ENCODE results near the gene TEAD1.

Gene TEAD1

DNA sequence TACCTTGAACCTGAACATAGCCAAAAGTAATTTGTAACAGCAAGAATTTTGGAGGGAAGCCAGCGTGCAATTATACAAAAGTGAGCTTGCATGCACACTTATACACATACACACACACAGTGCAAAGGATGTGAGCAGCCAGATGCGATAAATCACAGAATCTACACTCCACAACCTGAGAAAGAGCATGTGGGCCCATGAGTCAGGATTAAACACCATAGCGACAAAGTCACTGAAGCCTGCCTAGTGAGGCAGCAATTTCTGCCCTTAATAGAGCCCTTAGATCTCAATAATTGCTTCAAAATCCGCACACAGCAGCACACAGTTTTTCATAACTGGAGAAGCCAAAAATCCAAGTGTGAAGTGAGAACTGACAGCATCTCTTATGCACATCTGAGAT is 42.6 kb upstream of the TEAD1 start:
- TF ChIP-seq, protein P1, sequence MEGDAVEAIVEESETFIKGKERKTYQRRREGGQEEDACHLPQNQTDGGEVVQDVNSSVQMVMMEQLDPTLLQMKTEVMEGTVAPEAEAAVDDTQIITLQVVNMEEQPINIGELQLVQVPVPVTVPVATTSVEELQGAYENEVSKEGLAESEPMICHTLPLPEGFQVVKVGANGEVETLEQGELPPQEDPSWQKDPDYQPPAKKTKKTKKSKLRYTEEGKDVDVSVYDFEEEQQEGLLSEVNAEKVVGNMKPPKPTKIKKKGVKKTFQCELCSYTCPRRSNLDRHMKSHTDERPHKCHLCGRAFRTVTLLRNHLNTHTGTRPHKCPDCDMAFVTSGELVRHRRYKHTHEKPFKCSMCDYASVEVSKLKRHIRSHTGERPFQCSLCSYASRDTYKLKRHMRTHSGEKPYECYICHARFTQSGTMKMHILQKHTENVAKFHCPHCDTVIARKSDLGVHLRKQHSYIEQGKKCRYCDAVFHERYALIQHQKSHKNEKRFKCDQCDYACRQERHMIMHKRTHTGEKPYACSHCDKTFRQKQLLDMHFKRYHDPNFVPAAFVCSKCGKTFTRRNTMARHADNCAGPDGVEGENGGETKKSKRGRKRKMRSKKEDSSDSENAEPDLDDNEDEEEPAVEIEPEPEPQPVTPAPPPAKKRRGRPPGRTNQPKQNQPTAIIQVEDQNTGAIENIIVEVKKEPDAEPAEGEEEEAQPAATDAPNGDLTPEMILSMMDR (IDR thresholded peaks at IDR 0.05; ENCODE audit: low read depth, low read length), result no peak
- no peak overlapping the region for H3K4me3 ChIP-seq (ENCODE audit: low read depth, low read length)
- DNase-seq (ENCODE audit: low read depth, low spot score), result no peak
- in situ Hi-C loops (cut with HindIII; ENCODE audit: low sequenced_read_pairs), result no loop called here

DNA sequence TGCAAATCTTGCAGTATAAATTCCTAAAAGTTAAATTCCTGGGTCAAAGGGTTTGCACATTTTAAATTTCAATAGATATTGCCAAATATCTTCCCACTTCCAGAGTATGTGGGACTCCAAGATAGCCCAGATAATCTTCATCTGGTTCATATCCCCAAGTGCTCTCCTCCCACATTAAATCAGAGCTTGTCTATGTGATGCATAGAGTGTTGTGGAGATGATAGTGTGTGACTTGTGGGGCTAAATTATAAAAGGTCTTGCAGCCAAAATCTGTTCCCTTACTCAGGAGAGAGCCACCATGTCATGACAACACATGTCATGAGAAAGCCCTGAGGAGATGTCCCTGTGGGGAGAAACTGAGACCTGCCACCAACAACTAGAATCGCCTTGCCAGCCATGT is 39.9 kb upstream of the TEAD1 start:
- TF ChIP-seq, protein P1 (IDR thresholded peaks at IDR 0.05; ENCODE audit: low read depth, low read length), result no peak
- no peak for DNase-seq (ENCODE audit: low read depth, low spot score)
- in situ Hi-C loops (cut with HindIII; ENCODE audit: low sequenced_read_pairs), result no loop called here
- no peak overlapping the region for H3K4me3 ChIP-seq (ENCODE audit: low read depth, low read length)

DNA sequence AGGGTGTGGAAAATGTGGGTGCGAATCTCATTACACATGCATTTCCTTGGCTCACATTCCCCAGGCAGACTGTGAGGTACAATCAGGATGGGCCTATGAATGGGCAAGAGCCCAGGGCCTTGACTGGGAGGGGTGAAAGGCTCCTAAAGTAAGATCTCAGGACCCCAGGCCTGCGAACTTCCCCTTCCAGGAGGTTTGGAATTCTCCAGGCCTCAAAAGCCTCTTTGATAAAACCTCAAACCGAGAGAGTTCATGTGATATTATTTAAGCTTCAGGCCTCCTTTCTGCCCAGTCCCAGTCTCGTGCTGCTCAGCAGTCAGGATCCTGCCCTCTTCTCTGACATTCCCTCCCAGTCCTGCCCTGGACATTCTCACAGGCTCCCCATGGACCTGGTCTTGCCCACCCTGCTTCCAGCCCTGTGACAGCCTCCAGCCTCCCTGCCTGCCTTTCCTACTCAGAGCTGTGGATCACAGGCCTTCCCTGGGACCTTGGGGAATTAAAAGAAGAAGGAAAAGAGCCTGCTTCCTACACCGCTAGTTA is 37.3 kb upstream of the TEAD1 start:
- TF ChIP-seq, protein P1 (IDR thresholded peaks at IDR 0.05; ENCODE audit: low read depth, low read length), result no peak
- in situ Hi-C loops (cut with HindIII; ENCODE audit: low sequenced_read_pairs), result no loop called here
- H3K4me3 ChIP-seq (ENCODE audit: low read depth, low read length), result no peak overlapping the region
- DNase-seq (ENCODE audit: low read depth, low spot score), result no peak

DNA sequence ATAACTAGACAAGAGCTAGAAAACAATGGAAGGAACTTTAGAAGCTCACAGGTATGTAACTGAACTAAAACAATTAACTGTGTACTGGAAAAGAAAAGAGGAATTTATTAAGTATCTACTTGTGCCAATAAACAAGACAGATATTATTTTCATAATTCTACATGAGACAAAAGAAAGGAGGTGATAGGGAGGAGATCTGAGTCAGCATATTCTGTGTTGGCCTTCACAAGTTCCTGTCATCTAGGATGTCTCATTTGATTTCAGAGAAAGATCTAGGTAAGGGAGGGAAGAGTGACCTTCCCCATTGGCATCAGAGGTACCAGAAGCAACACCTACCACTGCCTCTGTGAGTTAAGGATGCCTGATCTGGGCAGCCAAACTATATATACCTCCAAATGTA is 34.8 kb upstream of the TEAD1 start:
- no peak for DNase-seq (ENCODE audit: low read depth, low spot score)
- in situ Hi-C loops (cut with HindIII; ENCODE audit: low sequenced_read_pairs), result no loop called here
- no peak overlapping the region for H3K4me3 ChIP-seq (ENCODE audit: low read depth, low read length)
- TF ChIP-seq, protein P1 (IDR thresholded peaks at IDR 0.05; ENCODE audit: low read depth, low read length), result no peak

DNA sequence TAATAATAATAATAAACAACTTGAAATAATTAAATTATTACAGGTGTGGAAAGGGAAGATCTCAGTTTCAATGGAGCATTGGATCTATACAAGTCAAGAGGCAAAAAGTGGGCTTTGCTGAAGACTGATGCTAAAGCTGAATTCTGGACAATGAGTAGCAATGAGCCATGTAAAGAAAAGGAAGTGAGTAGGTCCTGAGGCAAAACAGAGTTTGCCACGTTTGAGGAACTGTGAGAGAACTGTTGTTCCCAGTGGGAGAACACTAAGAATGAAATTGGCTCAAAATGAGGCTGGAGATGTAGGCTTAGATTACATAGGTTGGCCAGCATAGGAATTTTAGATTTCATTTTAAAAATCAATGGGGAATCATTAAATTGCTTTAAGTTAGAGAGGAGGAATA is 33.9 kb upstream of the TEAD1 start:
- TF ChIP-seq, protein P1 (IDR thresholded peaks at IDR 0.05; ENCODE audit: low read depth, low read length), result no peak
- DNase-seq (ENCODE audit: low read depth, low spot score), result no peak
- H3K4me3 ChIP-seq (ENCODE audit: low read depth, low read length), result no peak overlapping the region
- in situ Hi-C loops (cut with HindIII; ENCODE audit: low sequenced_read_pairs), result no loop called here

DNA sequence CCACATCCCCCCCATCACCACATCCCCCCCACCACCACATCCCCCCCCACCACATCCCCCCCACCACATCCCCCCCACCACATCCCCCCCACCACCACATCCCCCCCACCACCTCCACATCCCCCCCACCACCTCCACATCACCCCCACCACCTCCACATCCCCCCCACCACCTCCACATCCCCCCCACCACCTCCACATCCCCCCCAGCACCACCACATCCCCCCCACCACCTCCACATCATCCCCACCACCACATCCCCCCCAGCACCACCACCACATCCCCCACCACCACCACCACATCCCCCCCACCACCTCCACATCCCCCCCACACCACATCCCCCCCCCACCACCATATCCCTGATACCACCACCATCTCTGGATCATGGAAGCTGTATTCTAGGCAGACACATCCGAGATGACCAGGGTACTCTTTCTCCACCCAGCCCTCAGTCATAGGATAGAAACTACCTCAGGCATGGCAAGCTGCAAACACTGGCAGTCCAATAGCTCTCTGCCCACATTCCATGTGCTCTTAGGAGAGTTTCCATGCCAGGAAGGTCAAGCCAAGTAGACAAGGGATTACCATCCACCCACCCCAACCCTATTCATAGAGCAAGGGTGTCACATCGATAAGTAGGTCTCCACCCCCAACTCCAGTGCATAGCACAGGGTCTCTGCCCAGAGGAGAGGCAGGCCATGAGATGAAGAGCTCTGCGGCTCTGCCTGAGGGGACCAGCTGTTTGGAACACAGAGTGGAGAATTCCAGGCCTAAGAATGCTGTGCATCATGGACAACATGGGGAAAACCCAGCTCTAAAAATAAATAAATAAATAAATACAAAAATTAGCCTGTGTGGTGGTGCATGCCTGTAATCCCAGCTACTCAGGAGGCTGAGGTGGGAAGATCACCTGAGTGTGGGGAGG is 33.0 kb upstream of the TEAD1 start:
- no peak overlapping the region for H3K4me3 ChIP-seq (ENCODE audit: low read depth, low read length)
- in situ Hi-C loops (cut with HindIII; ENCODE audit: low sequenced_read_pairs), result no loop called here
- no peak for DNase-seq (ENCODE audit: low read depth, low spot score)
- TF ChIP-seq, protein P1 (IDR thresholded peaks at IDR 0.05; ENCODE audit: low read depth, low read length), result no peak
